COLO668 (cell line): Measurements from ENCODE around the gene SAMD13.

Source experiments
- DNase-seq: peaks from one replicate; lab custom pipeline; 2025; ENCODE audit not compliant: unreplicated experiment; lab: John Stamatoyannopoulos, UW

Gene SAMD13

DNA sequence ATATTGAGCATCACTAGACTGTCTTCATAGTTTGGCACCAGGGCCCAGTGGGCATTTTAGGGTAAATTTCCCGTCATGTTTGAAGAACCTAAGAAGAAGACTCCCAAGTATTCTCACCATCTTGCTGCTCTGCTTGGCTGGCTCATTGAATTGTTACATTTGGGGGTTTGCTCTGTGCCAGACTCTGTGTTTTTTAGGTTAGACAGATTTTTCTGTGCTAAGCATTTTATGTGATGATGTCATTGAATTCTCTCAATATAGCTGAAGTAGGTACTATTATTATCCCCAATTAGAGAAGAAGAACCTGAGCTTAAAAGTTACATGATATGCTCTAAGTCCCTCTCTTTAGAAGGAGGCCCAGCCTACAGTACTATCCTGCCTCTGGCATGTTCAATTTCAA lies 68.8 kb downstream of the SAMD13 start:
- no peak for DNase-seq

DNA sequence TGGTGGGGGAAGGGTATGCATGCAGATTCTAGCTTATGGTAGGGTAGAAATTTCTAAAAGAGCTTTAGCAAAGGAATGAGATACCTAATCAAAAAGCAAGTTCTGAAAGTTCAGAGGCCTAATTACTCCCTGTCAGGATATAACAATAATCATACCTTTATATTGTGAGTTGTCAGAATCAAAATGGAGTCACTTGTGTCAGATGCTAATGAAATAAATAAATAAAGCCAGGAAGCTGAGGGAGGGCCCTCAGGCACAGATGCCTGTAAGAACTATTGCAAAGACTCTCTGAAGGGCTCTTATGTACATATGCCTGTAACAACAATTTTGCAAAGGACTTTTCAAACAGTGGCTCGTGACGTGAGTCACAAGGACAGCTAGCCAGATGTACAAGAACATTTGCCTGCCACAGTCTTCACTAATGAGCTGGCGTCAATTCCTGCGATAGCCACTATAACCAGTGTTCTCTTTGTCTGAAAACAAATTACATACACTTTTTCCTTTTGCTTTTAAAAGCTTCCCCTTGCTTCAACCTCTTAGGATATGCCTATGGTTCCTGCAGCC lies 69.4 kb downstream of the SAMD13 start:
- no peak for DNase-seq

DNA sequence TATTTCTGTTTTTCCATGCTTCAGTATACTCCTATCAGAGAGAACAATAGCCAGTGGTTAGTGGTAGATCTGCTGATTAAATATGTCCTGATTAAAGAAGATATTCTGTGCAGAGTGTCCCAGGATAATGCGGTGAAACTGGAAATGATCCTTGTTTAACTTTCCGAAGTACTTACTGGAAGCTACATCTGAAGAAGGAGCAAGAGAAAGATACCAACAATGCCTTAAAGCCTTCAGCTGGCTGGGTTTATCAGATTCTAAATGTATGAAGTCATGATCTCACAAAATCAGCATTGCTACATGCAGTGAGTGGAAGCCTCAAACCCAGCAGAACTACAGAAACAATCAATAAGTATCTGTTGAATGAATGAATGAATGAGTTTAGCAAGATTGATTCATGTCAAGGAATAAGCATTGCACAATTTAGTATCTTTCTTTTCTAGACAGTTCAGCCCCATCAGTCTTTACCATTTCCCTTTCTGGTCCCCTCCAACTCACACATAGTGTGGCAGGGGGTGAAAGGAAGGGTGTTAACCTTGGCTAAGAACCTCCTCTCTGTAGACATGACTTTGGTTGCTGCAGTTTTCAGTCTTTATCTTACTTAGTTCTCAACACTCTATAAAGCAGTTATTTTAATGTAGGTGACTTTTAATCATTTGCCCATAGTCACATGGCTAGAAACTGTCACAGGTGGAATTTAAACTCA lies 72.1 kb downstream of the SAMD13 start:
- no peak for DNase-seq

DNA sequence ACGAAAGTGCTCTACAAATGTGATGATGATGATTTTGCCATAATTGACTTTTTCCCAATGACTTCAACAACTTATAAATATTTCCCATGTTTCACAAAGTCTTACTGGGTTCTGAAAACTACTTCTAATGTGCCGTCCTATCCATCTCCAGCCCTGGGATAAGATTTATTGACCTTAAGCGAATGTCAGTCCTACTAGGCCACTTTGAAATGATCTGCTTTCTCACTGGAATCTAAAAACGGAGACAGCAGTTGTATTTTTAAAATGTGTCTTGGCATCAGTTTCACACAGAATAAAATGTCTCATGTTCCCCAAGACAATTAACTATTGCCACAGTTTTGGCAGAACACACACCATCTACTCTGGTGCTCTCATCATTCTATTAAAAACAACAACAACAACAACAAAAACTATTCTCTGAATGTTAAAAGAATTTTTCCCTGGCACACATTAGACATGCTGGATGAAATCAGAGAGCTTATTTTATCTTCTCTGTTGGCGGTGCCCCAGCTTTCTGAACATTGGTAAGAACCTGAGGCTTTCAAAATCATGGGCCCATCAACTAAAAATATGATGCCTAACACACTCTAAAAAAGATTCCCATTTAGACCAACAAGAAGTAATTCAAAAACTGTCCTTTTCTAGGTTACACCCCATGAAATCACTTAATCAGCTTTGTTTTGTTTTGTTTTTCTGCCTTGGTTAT lies 73.6 kb downstream of the SAMD13 start:
- DNase-seq, result no peak

DNA sequence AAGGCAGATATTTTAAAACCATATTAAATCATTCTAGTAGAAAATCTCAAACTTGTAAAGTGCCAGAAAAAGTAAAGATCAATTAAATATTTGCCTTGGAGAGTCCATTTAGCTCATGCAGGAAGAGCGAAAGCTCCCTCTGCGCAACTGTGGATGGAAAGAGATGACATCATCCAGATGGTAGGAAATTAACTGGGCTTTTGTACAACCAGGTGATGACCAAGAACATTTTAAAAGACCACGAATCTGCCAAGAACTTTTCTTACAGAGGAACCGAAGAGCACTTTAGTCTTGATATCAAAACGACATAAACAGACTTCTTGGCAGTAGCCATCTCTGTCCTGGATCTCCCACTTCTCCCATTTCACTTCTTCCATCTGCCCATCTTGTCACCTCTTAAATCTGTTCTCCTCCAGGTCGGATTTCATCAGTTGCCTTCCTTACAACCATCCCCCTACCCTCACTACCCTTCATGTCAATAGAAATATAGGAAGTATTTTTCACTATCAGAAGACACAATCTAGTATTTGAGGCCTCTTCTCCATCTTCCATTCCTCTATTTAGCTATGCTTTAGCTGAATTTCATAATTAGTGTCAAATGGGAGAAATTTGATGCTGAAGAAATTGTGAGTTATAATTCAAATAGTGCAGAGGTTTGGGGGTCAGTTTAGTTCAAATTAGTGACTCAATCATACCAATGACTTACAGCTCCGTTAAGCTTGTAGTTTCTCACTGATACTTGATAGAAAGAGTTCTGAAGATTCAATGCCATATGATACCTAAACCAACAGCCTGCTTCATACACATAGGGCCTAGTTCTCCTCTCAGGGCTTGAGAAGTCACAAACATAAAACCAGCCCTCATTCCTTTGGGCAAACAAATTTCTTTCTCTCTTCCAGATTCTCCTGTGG lies 74.7 kb downstream of the SAMD13 start:
- DNase-seq, result no peak

DNA sequence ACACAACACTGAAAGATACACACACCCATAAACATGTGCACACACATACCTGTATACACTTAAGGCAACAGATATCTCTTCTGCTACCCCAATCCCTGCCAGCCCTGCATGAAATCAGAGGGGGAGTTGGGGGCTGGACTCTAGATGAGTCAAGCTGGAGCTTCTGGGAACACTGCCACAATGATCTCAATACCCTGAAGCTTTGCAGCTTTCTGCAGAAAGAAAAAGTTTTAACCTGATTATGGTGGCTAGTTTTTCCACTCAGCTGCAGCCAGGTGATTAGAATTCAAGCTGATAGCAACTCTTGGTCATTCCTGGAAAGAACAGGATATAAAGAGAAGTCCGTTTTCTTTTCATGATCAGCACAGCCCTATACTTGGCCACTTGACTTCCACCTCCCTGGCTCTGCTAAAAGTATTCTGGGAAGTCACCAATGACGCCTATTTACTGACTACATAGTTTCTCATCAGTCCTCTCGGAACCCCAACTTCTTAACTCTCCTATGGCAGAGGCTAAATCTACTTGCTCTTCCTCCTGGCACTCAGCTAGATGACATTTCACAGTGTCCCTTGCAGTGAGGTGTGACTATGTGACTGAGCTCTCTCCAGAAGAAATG lies 76.1 kb downstream of the SAMD13 start:
- no peak for DNase-seq

DNA sequence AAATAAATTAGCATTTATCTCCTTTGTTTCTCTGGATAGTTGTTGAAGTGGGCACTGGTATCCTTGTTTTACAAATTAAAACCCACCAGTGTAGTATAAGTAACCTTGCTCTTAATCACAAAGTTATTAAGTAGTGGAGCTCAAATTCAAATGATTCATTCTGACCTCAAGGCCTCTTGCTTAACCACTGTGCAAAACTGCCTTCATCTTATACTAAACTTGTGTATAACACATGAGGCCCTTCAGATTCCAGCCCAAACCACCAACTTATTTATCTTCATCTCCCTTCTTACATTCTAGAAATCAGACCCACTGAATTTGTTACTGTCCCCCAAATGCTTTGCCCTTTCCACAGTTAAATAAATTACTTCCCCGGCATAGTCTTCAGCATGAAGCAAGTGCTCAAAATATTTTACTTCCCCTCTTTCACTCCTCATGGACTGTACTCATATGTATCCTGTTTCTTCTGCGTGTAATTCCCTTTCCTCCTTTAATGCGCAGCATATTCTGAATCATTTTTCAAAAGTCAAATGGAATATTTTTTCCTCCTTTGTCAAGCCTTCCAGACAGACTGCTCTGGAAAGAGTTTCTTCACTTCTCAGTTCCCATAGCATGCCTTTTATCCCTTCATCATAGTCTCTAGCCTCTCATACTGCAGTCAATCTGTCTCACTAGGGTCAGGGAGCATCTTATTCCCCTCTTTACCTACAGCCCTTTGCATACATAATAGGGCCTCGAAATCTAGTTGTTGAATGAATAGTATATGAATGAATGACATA lies 77.8 kb downstream of the SAMD13 start:
- no peak for DNase-seq

DNA sequence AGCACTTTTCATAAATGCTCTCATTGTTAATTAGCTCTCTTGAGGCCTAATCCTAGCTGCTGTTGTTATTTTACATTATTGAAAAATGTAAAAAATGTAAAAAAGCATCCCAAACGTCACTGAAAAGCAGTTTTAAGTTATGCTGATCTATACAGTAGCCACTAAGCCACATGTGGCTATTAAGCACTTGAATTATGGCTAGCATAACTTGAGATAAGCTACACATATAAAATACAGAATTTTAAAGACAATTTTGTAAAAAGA lies 78.3 kb downstream of the SAMD13 start:
- DNase-seq, result no peak

DNA sequence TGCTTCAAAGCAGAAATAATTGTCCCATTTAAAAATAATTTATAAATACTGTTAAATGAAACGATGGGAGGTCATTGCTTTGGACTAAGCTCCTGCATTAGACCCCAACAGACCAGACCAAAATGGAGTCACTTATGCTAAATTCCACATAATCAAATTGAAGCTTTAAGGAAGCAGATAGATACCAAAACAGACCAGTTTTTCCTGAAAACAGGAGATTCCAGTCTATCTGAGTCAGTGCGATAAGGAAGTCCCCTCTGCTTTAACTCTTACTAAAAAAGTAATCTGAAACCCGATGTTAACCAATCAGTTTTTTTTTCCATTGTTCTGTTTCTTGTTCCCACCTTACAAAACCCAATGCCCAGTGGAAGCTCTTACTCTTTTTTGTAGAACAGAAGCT lies 80.6 kb downstream of the SAMD13 start:
- no peak for DNase-seq

DNA sequence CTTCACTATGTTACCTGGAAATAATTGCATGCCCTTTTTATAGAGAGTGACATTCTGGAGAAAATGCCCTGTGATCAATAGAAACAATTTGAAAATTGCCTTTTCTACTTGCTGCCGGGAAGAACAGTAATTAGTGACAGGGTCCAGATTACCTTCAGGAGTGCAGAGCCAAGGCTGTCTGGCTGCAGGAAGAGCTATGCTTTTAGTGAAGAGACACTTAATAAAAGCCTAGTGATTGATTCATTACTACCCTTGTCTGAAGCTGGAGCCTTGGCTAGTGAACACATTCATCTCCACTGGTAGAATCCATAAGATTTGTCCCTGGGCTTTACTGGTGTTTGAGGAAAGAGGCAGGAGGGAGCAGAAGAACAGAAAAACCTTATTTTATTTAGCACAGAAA lies 83.8 kb downstream of the SAMD13 start:
- DNase-seq, result no peak

DNA sequence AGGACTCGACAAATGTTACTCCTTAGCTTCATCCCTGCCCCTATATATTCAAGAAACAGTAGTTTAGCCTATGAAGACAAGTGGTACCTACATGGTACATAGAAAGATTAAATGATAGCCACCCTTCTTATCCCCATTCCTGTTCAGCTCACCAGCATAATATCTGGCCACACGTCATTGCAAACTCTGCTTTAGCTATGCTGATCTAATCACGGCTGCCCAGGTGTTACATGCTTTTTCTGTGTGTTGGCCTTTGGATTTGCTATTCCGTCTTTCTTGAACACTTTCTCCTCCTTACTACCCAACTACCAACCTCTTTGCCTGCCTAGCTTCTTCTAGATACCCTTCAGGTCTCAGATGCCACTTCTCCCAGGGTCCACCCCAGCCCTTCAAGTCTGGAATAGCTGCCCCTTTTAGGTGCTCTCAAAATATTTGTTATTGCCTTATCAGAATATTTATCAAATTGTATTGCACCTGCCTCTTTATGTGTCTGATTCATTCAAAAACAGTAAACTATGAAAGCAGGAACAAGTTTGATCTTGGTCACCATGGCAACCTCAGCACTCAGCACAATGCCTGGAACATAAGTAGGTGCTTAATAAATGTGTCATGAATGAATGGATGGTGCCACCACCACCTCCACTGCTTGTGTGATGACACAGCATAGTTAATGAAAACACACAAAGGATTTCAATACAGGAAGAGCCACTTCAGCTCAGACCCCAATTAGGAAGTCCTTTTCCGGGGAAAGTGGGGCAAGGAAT lies 85.4 kb downstream of the SAMD13 start:
- no peak for DNase-seq

DNA sequence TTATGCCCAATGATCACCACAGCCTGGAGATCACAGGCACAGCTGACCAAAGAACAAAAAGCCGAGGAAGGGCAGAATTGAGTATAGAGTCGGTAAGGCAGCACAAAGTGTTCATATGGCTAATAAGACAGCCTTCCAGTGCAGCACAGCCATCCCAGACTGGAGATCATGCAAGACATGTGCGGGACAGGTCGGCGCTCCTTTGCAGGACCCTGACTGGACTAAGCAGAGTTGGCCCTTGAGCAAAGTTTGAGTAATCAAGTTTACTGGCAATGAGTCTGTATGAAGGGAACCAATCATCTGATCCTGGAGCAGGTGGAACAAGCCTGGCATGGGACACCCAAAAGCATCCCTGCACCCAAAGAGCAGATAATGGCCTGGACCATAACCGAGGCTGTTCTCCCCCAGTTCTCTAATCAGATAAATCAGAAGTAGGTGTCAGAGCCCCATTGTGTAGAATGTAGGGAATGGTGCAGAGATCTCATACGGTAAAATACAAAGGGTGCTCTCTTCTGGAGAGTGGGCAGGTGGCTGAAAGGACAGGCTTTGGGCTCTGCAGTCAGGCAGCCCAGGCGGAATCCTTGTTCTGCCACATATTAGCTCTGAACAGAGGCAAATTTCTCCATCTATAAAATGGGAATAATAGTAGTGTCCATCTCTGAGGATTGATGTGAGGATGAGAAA lies 86.1 kb downstream of the SAMD13 start:
- no peak for DNase-seq

DNA sequence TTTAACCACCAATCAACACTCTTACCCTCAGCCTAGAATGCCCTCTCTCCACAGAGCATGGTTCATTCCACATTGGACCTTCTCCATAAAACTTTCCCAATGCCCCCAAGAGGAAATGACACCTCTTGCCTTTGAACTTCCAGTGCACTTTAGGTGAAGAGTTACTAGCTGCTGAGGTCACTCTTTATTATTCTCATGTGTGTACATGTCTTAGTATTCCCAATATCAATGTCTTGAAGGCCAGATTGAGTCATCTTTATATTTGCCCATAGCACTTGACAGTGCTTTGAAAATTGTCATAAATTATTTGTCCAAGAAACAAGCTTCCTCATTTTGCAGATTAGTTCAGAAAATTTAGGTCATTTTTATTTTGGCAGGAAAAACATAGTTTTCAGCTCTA lies 88.7 kb downstream of the SAMD13 start:
- no peak for DNase-seq

DNA sequence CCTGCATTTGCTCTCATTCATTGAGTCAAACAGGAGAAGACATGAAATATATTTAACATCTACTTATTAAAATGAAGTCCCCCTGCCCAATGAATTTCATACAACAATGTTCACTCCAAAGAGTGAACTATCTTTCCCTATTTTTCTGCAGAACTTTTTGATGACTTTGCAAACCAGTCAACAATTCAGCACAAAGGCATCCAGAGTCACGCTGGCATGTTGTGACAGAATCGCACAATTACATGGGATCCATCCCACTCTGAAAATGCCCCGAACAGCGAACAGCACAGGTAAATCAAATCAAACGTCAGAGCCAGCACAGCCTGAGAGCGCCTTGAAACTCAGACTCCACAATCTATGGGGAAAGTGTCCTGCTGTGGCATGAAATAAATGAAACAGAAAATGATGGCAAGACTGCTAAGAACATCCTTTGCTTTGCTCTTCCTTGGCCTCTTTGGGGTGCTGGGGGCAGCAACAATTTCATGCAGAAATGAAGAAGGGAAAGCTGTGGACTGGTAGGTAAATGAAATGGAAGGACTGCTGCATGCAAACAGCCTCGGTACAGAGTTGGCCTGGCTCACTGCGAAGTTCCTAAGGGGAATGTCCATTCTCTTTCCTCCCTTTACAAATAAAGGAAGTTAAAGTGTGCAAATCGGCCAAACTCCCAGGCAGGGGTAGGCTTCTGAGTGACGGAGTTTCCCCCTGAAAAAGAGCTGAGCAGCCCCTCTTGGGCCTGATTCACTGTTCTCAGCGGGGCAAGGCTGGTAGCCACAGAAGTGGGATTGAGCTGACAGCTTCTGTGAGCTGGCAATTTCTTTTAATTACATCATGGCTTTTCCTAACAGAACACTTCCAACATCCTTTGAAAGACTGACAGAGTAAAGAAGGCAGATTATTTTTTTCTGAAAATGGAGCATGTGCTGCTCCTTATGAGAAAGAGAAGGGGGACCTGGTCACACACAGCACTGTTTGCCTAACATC lies 97.0 kb downstream of the SAMD13 start, which contains the start of gene DNASE2B:
DNASE2B (plus strand) TSS at position 310 of the 981 bp plus-strand sequence; CDS start at position 391, 81 bp downstream.
- no peak for DNase-seq
